ENCODE data around the gene GAS7.
"Not testable (repeated sequence)": the region's sequence is repeated elsewhere in the genome, so short reads cannot be mapped to it uniquely, and the experiment has no call there.

GRCh38 chr17:10095295-10095694 lies 103.1 kb downstream of the GAS7 start:
- TF ChIP-seq, protein P1, sequence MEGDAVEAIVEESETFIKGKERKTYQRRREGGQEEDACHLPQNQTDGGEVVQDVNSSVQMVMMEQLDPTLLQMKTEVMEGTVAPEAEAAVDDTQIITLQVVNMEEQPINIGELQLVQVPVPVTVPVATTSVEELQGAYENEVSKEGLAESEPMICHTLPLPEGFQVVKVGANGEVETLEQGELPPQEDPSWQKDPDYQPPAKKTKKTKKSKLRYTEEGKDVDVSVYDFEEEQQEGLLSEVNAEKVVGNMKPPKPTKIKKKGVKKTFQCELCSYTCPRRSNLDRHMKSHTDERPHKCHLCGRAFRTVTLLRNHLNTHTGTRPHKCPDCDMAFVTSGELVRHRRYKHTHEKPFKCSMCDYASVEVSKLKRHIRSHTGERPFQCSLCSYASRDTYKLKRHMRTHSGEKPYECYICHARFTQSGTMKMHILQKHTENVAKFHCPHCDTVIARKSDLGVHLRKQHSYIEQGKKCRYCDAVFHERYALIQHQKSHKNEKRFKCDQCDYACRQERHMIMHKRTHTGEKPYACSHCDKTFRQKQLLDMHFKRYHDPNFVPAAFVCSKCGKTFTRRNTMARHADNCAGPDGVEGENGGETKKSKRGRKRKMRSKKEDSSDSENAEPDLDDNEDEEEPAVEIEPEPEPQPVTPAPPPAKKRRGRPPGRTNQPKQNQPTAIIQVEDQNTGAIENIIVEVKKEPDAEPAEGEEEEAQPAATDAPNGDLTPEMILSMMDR (IDR thresholded peaks at IDR 0.05) = not testable (repeated sequence)
- not testable (repeated sequence) for TF ChIP-seq POLR2A (IDR thresholded peaks at IDR 0.05)

All from stomach (tissue), 4 donors.